Stimulated activated CD4-positive, alpha-beta T cell treated with anti-CD3 and anti-CD28 coated beads, Interleukin-1b, Interleukin-23, amount 100 ng/mL, for 48 hours (primary cell): ENCODE data around the gene HIF1AN.

Experiments
- DNase-seq: peaks from one replicate; pipeline ENCODE4 v3.0.0-alpha.2; 2020

HIF1AN gene

GRCh38 chr10:100535715-100536353, at the start of gene HIF1AN:
Gene HIF1AN, plus strand, starts transcription at chr10:100535943. Its CDS starts 16 bp downstream, at chr10:100535959.
- peak; percentile 90 for DNase-seq

- no peak for DNase-seq
Measured at GRCh38 chr10:100487529-100487928, 48.2 kb upstream of the HIF1AN start.

- no peak for DNase-seq
Measured at GRCh38 chr10:100489396-100489795, 46.3 kb upstream of the HIF1AN start.

- no peak for DNase-seq
Measured at GRCh38 chr10:100490531-100490930, 45.2 kb upstream of the HIF1AN start.

GRCh38 chr10:100496567-100496966, 39.2 kb upstream of the HIF1AN start:
- DNase-seq = peak; percentile 8

GRCh38 chr10:100498059-100498458, 37.7 kb upstream of the HIF1AN start:
- no peak for DNase-seq

GRCh38 chr10:100501423-100501822, 34.3 kb upstream of the HIF1AN start:
- no peak for DNase-seq

- DNase-seq = no peak
Measured at GRCh38 chr10:100502926-100503494, 32.7 kb upstream of the HIF1AN start.

- no peak for DNase-seq
Measured at GRCh38 chr10:100504096-100504495, 31.6 kb upstream of the HIF1AN start.

GRCh38 chr10:100505164-100505563, 30.6 kb upstream of the HIF1AN start:
- DNase-seq = no peak

GRCh38 chr10:100506596-100507356, 29.0 kb upstream of the HIF1AN start:
- peak; percentile 52 for DNase-seq

- peak; percentile 9 for DNase-seq
Measured at GRCh38 chr10:100507357-100507732, 28.4 kb upstream of the HIF1AN start.

GRCh38 chr10:100508266-100508665, 27.5 kb upstream of the HIF1AN start:
- DNase-seq = no peak

- peak; percentile 46 for DNase-seq
Measured at GRCh38 chr10:100508691-100509150, 27.0 kb upstream of the HIF1AN start.

- DNase-seq = peak; percentile 73
Measured at GRCh38 chr10:100509241-100509840, 26.4 kb upstream of the HIF1AN start.

GRCh38 chr10:100510533-100511308, 25.0 kb upstream of the HIF1AN start:
- DNase-seq = peak; percentile 81

GRCh38 chr10:100515612-100516011, 20.1 kb upstream of the HIF1AN start:
- DNase-seq = no peak

GRCh38 chr10:100516847-100517246, 18.9 kb upstream of the HIF1AN start:
- no peak for DNase-seq

GRCh38 chr10:100518761-100519241, 16.9 kb upstream of the HIF1AN start:
- DNase-seq = peak; percentile 33

GRCh38 chr10:100519311-100520051, 16.3 kb upstream of the HIF1AN start, which contains the start of gene SEC31B:
Gene SEC31B, minus strand, starts transcription at chr10:100519861. Its CDS starts 2,909 bp downstream, at chr10:100516952.
- no peak for DNase-seq

GRCh38 chr10:100520811-100521210, 14.9 kb upstream of the HIF1AN start:
- no peak for DNase-seq
